K562 (cell line): ENCODE results near the gene MLXIPL. TPM values are rescaled to one million over a fixed set of nuclear protein-coding genes. Genes with fewer than 3 reads are reported as not detected.
A peak's percentile ranks its signal among the peaks of the same experiment; 100 is the strongest.

Experiments used
- ATAC-seq: fragments of 200-7000 bp; cut with Tn5 transposase; 3 replicates; pipeline ENCODE4 v1.9.1; 2020; ENCODE audit warnings: moderate library complexity
- BruUV-seq: library from RNA; stranded (reverse); fragments of 400-500 nt; replicated peaks from 2 replicates; lab custom pipeline; 2021; lab: Mats Ljungman, UMichigan
- CTCF ChIA-PET: fragments of 300-600 bp; formaldehyde crosslinking; extraction: SDS; loops from one replicate; lab custom pipeline; 2021; ENCODE audit warnings: low intra/inter-chr PET ratio; lab: Yijun Ruan, JAX
- POLR2A ChIA-PET: fragments of 300-600, 350-650 bp; sonication (Branson Sonifier 250); formaldehyde crosslinking; extraction: SDS; loops from one replicate; lab custom pipeline; 2021; ENCODE audit warnings: antibody characterized with exemption, inconsistent platforms; lab: Yijun Ruan, JAX
- DNase-seq, 4 experiments: peaks; one replicate each; pipeline versions ENCODE4 v3.0.0 to v3.0.0-alpha.2; 2011 to 2018; ENCODE audit warnings: low spot score in 3 of 4, mixed read lengths in 3 of 4; ENCODE audit errors: extremely low read depth in 1 of 4
- FAIRE-seq: peaks from 2 replicates; lab custom pipeline; 2011; peaks lifted over from hg19 to GRCh38; lab: Jason Lieb, UNC
- H2AFZ ChIP-seq: 2 replicates; pipeline ENCODE4 v1.6.0; 2011; ENCODE audit warnings: low read depth, low read length, control low read depth, inconsistent platforms
- H3K27ac ChIP-seq: fragments of 200-600 bp; 3 replicates; pipeline ENCODE4 v1.8.0; 2011; ENCODE audit warnings: low read depth, mild to moderate bottlenecking, control low read depth, inconsistent platforms, low read length, moderate library complexity, mixed read lengths; ENCODE audit errors: extremely low read depth
- H3K27me3 ChIP-seq, 2 experiments: fragments of 300-600 bp in 1 of 2; 2 replicates in 1 of 2; 3 replicates in 1 of 2; pipeline versions ENCODE4 v1.6.0 to v1.8.0; 2011; ENCODE audit warnings: inconsistent platforms in 2 of 2, low read length in 2 of 2, mild to moderate bottlenecking in 1 of 2, mixed read lengths in 1 of 2, moderate library complexity in 1 of 2; ENCODE audit not compliant: control insufficient read depth in 2 of 2, insufficient read depth in 2 of 2
- H3K36me3 ChIP-seq: fragments of 300-600 bp; 3 replicates; pipeline ENCODE4 v1.8.0; 2011; ENCODE audit warnings: mild to moderate bottlenecking, low read length, inconsistent platforms; ENCODE audit not compliant: control insufficient read depth, insufficient read depth
- H3K4me1 ChIP-seq, 2 experiments: fragments of 200-600 bp in 1 of 2; replicated peaks in 1 of 2; 2 replicates in 1 of 2; 3 replicates in 1 of 2; pipeline versions ENCODE4 v1.5.1 to v1.8.0; 2011; ENCODE audit warnings: inconsistent platforms in 2 of 2, low read length in 2 of 2, mild to moderate bottlenecking in 1 of 2, mixed read lengths in 1 of 2, moderate library complexity in 1 of 2; ENCODE audit not compliant: control insufficient read depth in 2 of 2, insufficient read depth in 2 of 2
- H3K4me2 ChIP-seq: 2 replicates; pipeline ENCODE4 v1.6.1; 2011; ENCODE audit warnings: low read length, control low read depth, inconsistent platforms, mixed read lengths; ENCODE audit not compliant: insufficient read depth
- H3K4me3 ChIP-seq: fragments of 200-600 bp; sonication (generic), shearing (Covaris generic); 2 replicates; pipeline ENCODE4 v1.5.1; 2016; ENCODE audit warnings: control low read depth, inconsistent platforms
- H3K79me2 ChIP-seq: fragments of 200-600 bp; 3 replicates; pipeline ENCODE4 v1.8.0; 2011; ENCODE audit warnings: low read length, inconsistent platforms; ENCODE audit not compliant: control insufficient read depth, insufficient read depth
- H3K9ac ChIP-seq, 2 experiments: 2 replicates each; pipeline versions ENCODE4 v1.6.0 to v1.6.1; 2011; ENCODE audit warnings: low read depth in 2 of 2, low read length in 2 of 2, control low read depth in 1 of 2, inconsistent platforms in 1 of 2, mild to moderate bottlenecking in 1 of 2, mixed read lengths in 1 of 2; ENCODE audit not compliant: insufficient read depth in 1 of 2
- H3K9me1 ChIP-seq: one replicate; pipeline ENCODE4 v1.6.0; 2011; ENCODE audit warnings: inconsistent platforms, mild to moderate bottlenecking, low read length, moderate library complexity; ENCODE audit not compliant: control insufficient read depth, insufficient read depth
- H3K9me3 ChIP-seq: replicated peaks from 2 replicates; pipeline ENCODE4 v1.5.1; 2011; ENCODE audit warnings: low read depth, low read length, inconsistent platforms; ENCODE audit not compliant: control insufficient read depth, insufficient read depth
- H4K20me1 ChIP-seq: replicated peaks from 2 replicates; pipeline ENCODE4 v1.6.1; 2011; ENCODE audit warnings: low read length, inconsistent platforms, mixed read lengths; ENCODE audit not compliant: control insufficient read depth, insufficient read depth
- BRF1 ChIP-seq: IDR thresholded peaks from 3 replicates; pipeline ENCODE4 v1.6.1; 2011; ENCODE audit warnings: borderline replicate concordance, mild to moderate bottlenecking; ENCODE audit not compliant: insufficient read length; ENCODE audit errors: extremely low read depth
- ELF1 ChIP-seq: fragments of 200-800 bp; sonication (Bioruptor generic); IDR thresholded peaks from 2 replicates; pipeline ENCODE4 v1.6.1; 2016; ENCODE audit warnings: missing genetic modification characterization, missing compliant biosample characterization
- ETV5 ChIP-seq: sonication (generic); formaldehyde crosslinking; IDR thresholded peaks from 2 replicates; pipeline ENCODE4 v1.4.0; 2020; ENCODE audit warnings: low read depth, mild to moderate bottlenecking, missing genetic modification reagents
- FUS ChIP-seq: fragments of 200-400 bp; formaldehyde crosslinking; optimal IDR thresholded peaks from 2 replicates; pipeline ENCODE3; 2017; ENCODE audit warnings: low read depth, low read length
- HNRNPK ChIP-seq: fragments of 200-400 bp; formaldehyde crosslinking; IDR thresholded peaks from one replicate; pipeline ENCODE4 v1.6.1; 2018; ENCODE audit warnings: mild to moderate bottlenecking, low read depth, low read length; ENCODE audit not compliant: poor library complexity, severe bottlenecking
- HNRNPL ChIP-seq: fragments of 200-400 bp; formaldehyde crosslinking; IDR thresholded peaks from 2 replicates; pipeline ENCODE4 v1.6.1; 2017; ENCODE audit warnings: low read depth, mild to moderate bottlenecking, low read length
- KLF13 ChIP-seq: fragments of 450-650 bp; IDR thresholded peaks from 2 replicates; pipeline ENCODE4 v1.6.1; 2016; ENCODE audit warnings: missing genetic modification characterization, low read depth, mild to moderate bottlenecking, missing compliant biosample characterization, moderate library complexity, borderline replicate concordance
- MAZ ChIP-seq, 2 experiments: fragments of 450-650 bp in 1 of 2; sonication (generic) in 1 of 2; formaldehyde crosslinking; IDR thresholded peaks in 1 of 2; conservative IDR thresholded peaks in 1 of 2; 2 replicates each; pipeline versions ENCODE4 v1.4.0 to v1.5.0; 2020; ENCODE audit warnings: mild to moderate bottlenecking in 1 of 2, missing genetic modification reagents in 1 of 2
- NFYB ChIP-seq: IDR thresholded peaks from 2 replicates; pipeline ENCODE4 v1.6.1; 2011; ENCODE audit warnings: mild to moderate bottlenecking, moderate library complexity; ENCODE audit not compliant: insufficient read length; ENCODE audit errors: extremely low read depth
- PHF20 ChIP-seq: fragments of 450-650 bp; IDR thresholded peaks from 2 replicates; pipeline ENCODE4 v1.6.1; 2018; ENCODE audit not compliant: partially characterized antibody
- ZNF3 ChIP-seq: fragments of 250-450 bp; sonication (Bioruptor Pico); IDR thresholded peaks from 2 replicates; pipeline ENCODE4 v1.5.0; 2021; ENCODE audit warnings: mild to moderate bottlenecking, moderate library complexity
- WGBS: fragments of 100-300 bp; shearing (Covaris generic); methylation state at CpG from one replicate; pipeline ENCODE4 v1.1.6; 2016; ENCODE audit warnings: low coverage, mixed read lengths; ENCODE audit not compliant: insufficient coverage; ENCODE audit errors: missing lambda C conversion rate; 5-methylcytosine and 5-hydroxymethylcytosine counted together
- in situ Hi-C: fragments of 300-500 bp; cut with MboI; formaldehyde crosslinking; loops from 4 replicates; pipeline ENCODE4 v1.15.0; 2018; ENCODE audit warnings: inconsistent platforms, mixed read lengths
- intact Hi-C: fragments of 100-400 bp; cut with micrococcal nuclease; formaldehyde crosslinking; loops from 2 replicates; pipeline ENCODE4 v1.14.2; 2022
- polyA plus RNA-seq, 8 experiments: library from polyadenylated mRNA; depleted of rRNA in 4 of 8; stranded (reverse) in 5 of 8; unstranded in 3 of 8; fragments of >200 nt; fragmentation: Nextera tagmentation in 2 of 8; fragmentation: Illumina TruSeq in 1 of 8; extraction: Ambion mirVana in 2 of 8; extraction: Trizol in 1 of 8; gene quantifications; 2 replicates each; pipeline versions ENCODE4 v1.2.1 to v1.2.3, GENCODE V29; 2011 to 2014; ENCODE audit warnings: inconsistent platforms in 1 of 8, missing spikeins in 1 of 8
- total RNA-seq, 7 experiments: library from RNA; depleted of rRNA in 6 of 7; stranded (reverse); fragments of >200 nt in 6 of 7; fragmentation: Illumina TruSeq in 2 of 7; extraction: Trizol in 2 of 7; gene quantifications; 2 replicates each; pipeline versions ENCODE4 v1.2.1 to v1.2.3, GENCODE V29; 2011 to 2021; ENCODE audit warnings: low replicate concordance in 1 of 7
- TF ChIP-seq, protein P1 (sequence below), 3 experiments: fragments of 200-800 bp in 1 of 3; fragments of 250-450 bp in 1 of 3; fragments of 450-650 bp in 1 of 3; sonication (Bioruptor Pico) in 1 of 3; sonication (Bioruptor generic) in 1 of 3; formaldehyde crosslinking in 1 of 3; IDR thresholded peaks; 2 replicates each; pipeline versions ENCODE4 v1.6.1 to v1.8.0; 2016 to 2022; ENCODE audit warnings: mild to moderate bottlenecking in 2 of 3, missing genetic modification characterization in 2 of 3, missing compliant biosample characterization in 1 of 3, moderate library complexity in 1 of 3
- TF ChIP-seq, protein P2 (sequence below): IDR thresholded peaks from 2 replicates; pipeline ENCODE4 v1.6.1; 2016; ENCODE audit warnings: missing genetic modification characterization, missing compliant biosample characterization
- TF ChIP-seq, protein P3 (sequence below): sonication (generic); formaldehyde crosslinking; IDR thresholded peaks from 2 replicates; pipeline ENCODE4 v1.8.1; 2023; ENCODE audit warnings: mild to moderate bottlenecking, missing genetic modification reagents, moderate library complexity

The MLXIPL gene
- total and polyA plus RNA-seq, 9 of the 15 experiments (the other 6 are each of a cell fraction or from before 2014, with no cell fraction given), result 0.11 to 18.4 (median 1.4) TPM

DNA sequence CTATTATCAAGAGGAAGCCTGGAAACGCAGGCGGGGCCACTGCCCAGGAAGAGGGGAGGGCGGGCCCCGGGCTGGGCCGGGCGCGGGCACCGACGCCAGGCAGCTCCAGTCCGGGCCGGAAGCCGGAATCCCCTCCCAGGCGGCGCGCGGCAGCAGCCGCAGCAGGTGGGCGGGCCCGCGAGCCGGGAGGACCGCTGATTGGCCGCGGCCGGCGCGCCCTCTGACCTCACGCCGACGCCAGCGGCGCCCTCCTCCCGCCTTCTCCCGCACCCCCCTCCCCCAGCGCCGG, 67.3 kb downstream of the MLXIPL start:
- ATAC-seq (peak; percentile 96), FAIRE-seq (peak; percentile 75)
- no TSS peak for BruUV-seq
- TF ChIP-seq, protein P1, sequence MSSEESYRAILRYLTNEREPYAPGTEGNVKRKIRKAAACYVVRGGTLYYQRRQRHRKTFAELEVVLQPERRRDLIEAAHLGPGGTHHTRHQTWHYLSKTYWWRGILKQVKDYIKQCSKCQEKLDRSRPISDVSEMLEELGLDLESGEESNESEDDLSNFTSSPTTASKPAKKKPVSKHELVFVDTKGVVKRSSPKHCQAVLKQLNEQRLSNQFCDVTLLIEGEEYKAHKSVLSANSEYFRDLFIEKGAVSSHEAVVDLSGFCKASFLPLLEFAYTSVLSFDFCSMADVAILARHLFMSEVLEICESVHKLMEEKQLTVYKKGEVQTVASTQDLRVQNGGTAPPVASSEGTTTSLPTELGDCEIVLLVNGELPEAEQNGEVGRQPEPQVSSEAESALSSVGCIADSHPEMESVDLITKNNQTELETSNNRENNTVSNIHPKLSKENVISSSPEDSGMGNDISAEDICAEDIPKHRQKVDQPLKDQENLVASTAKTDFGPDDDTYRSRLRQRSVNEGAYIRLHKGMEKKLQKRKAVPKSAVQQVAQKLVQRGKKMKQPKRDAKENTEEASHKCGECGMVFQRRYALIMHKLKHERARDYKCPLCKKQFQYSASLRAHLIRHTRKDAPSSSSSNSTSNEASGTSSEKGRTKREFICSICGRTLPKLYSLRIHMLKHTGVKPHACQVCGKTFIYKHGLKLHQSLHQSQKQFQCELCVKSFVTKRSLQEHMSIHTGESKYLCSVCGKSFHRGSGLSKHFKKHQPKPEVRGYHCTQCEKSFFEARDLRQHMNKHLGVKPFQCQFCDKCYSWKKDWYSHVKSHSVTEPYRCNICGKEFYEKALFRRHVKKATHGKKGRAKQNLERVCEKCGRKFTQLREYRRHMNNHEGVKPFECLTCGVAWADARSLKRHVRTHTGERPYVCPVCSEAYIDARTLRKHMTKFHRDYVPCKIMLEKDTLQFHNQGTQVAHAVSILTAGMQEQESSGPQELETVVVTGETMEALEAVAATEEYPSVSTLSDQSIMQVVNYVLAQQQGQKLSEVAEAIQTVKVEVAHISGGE (CRISPR knock-in tag; IDR thresholded peaks at IDR 0.05), result peak in 1 of 3 experiments; percentile 42; a peak in 1 of 6 replicates
- TF ChIP-seq HNRNPK (peak; percentile 35), ELF1 (tag) (peak; percentile 84), ZNF3 (no peak), FUS (peak; percentile 69), NFYB (peak; percentile 72), PHF20 (no peak), KLF13 (no peak), ETV5 (peak; percentile 87; the same call in 1 of the 2 replicates), MAZ (CRISPR knock-in tag; conservative IDR thresholded peaks at IDR 0.05 in 1 of 2, IDR thresholded peaks at IDR 0.05 in 1 of 2) (peak in 1 of 2 experiments; percentile 89; a peak in 2 of 4 replicates), HNRNPL (peak; percentile 95), BRF1 (no peak)
- TF ChIP-seq, protein P2, sequence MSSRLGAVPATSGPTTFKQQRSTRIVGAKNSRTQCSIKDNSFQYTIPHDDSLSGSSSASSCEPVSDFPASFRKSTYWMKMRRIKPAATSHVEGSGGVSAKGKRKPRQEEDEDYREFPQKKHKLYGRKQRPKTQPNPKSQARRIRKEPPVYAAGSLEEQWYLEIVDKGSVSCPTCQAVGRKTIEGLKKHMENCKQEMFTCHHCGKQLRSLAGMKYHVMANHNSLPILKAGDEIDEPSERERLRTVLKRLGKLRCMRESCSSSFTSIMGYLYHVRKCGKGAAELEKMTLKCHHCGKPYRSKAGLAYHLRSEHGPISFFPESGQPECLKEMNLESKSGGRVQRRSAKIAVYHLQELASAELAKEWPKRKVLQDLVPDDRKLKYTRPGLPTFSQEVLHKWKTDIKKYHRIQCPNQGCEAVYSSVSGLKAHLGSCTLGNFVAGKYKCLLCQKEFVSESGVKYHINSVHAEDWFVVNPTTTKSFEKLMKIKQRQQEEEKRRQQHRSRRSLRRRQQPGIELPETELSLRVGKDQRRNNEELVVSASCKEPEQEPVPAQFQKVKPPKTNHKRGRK (tag), result no peak
- TF ChIP-seq, protein P3, sequence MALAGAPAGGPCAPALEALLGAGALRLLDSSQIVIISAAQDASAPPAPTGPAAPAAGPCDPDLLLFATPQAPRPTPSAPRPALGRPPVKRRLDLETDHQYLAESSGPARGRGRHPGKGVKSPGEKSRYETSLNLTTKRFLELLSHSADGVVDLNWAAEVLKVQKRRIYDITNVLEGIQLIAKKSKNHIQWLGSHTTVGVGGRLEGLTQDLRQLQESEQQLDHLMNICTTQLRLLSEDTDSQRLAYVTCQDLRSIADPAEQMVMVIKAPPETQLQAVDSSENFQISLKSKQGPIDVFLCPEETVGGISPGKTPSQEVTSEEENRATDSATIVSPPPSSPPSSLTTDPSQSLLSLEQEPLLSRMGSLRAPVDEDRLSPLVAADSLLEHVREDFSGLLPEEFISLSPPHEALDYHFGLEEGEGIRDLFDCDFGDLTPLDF (CRISPR knock-in tag), result 0 out of 2 replicates have a peak, but pooled peaks have one; percentile 7

More for the DNA sequence above, 67.3 kb downstream of the MLXIPL start:
- H3K36me3 ChIP-seq, result peaks cover 35% of the 10 kb centered on the region
- WGBS, result 0% methylated on average over 19 of the region's 36 CpGs
- peak overlapping the region; percentile 90 for H2AFZ ChIP-seq
- H3K27ac ChIP-seq, result peak overlapping the region; percentile 99
- peak overlapping the region; percentile 84 for H3K4me2 ChIP-seq
- no peaks in the 10 kb centered on the region for H3K9me3 ChIP-seq
- peak overlapping the region; percentile 90 to 93 for H3K9ac ChIP-seq
- intact Hi-C loops, result loop anchor here (2.0 kb wide), 1 partner anchor 36 kb away; no protein-coding TSS in a partner anchor
- in situ Hi-C loops, result no loop called here
- peak; percentile 97 to 99 (median 97) for DNase-seq
- H3K79me2 ChIP-seq, result peaks cover 46% of the 10 kb centered on the region
- H4K20me1 ChIP-seq, result peaks cover 2% of the 10 kb centered on the region
- POLR2A ChIA-PET, result interaction anchor here (0.6 to 1.9 kb wide), 13 partner anchors 8 to 181 kb away, joined by 3 to 11 read pairs (median 3); partner anchors contain the start of genes ABHD11, BAZ1B and TBL2
- peaks cover 28 to 33% of the 10 kb centered on the region in 2 experiments for H3K4me1 ChIP-seq
- H3K9me1 ChIP-seq, result no peaks in the 10 kb centered on the region
- CTCF ChIA-PET, result interaction anchor here (0.7 kb wide), 1 partner anchor 36 kb away, joined by 3 read pairs; no protein-coding TSS in a partner anchor
- H3K27me3 ChIP-seq, result no peaks in the 10 kb centered on the region
- H3K4me3 ChIP-seq, result peak overlapping the region; percentile 95
